Osteoblast (primary cell): ENCODE data around the gene YPEL2. TPM values are rescaled to one million over a fixed set of nuclear protein-coding genes. Genes with fewer than 3 reads are reported as not detected.

Source experiments
- DNase-seq: peaks from one replicate; pipeline ENCODE4 v3.0.0; 2011; ENCODE audit warnings: low spot score, mixed read lengths; ENCODE audit not compliant: insufficient read length; ENCODE audit errors: missing footprints
- H2AFZ ChIP-seq: 2 replicates; pipeline ENCODE4 v1.6.0; 2011; ENCODE audit warnings: mild to moderate bottlenecking, low read length
- H3K27ac ChIP-seq: 2 replicates; pipeline ENCODE4 v1.5.1; 2011; ENCODE audit warnings: mild to moderate bottlenecking, low read depth, low read length, moderate library complexity
- H3K27me3 ChIP-seq: 2 replicates; pipeline ENCODE4 v1.6.0; 2012; ENCODE audit warnings: mild to moderate bottlenecking, control low read depth, inconsistent platforms, low read length, moderate library complexity; ENCODE audit not compliant: insufficient read depth
- H3K36me3 ChIP-seq: 2 replicates; pipeline ENCODE4 v1.5.1; 2011; ENCODE audit warnings: mild to moderate bottlenecking, low read length, control low read depth, moderate library complexity; ENCODE audit not compliant: insufficient read depth
- H3K4me1 ChIP-seq: 2 replicates; pipeline ENCODE4 v1.5.1; 2011; ENCODE audit warnings: mild to moderate bottlenecking, low read length, control low read depth, moderate library complexity; ENCODE audit not compliant: insufficient read depth
- H3K4me2 ChIP-seq: 2 replicates; pipeline ENCODE4 v1.6.0; 2011; ENCODE audit warnings: mild to moderate bottlenecking, low read length; ENCODE audit not compliant: insufficient read depth
- H3K4me3 ChIP-seq: fragments of 200-600 bp; sonication (generic); 3 replicates; pipeline ENCODE4 v1.5.1; 2012; ENCODE audit warnings: mild to moderate bottlenecking, low read length, inconsistent platforms; ENCODE audit not compliant: insufficient read depth
- H3K79me2 ChIP-seq: 2 replicates; pipeline ENCODE4 v1.6.0; 2012; ENCODE audit warnings: mild to moderate bottlenecking, low read length, control low read depth, inconsistent platforms; ENCODE audit not compliant: insufficient read depth
- H3K9me3 ChIP-seq: 2 replicates; pipeline ENCODE4 v1.5.1; 2011; ENCODE audit warnings: low read depth, low read length, control low read depth
- H4K20me1 ChIP-seq: 2 replicates; pipeline ENCODE4 v1.6.0; 2012; ENCODE audit warnings: mild to moderate bottlenecking, low read length, control low read depth; ENCODE audit not compliant: insufficient read depth
- CTCF ChIP-seq: IDR thresholded peaks from 2 replicates; pipeline ENCODE4 v1.5.1; 2011; ENCODE audit warnings: mild to moderate bottlenecking, low read depth, low read length, moderate library complexity; ENCODE audit errors: extremely low read depth
- total RNA-seq: library from RNA; depleted of rRNA; stranded (reverse); fragments of >200 nt; gene quantifications from 2 replicates; pipeline ENCODE4 v1.2.3, GENCODE V29; 2012

Gene YPEL2
- total RNA-seq, 1 donor: 24.2 TPM

- no peaks in the 10 kb centered on the region for H3K36me3 ChIP-seq
- H3K4me1 ChIP-seq: peaks cover 18% of the 10 kb centered on the region
- peaks cover 5% of the 10 kb centered on the region for H3K79me2 ChIP-seq
- no peak overlapping the region for H2AFZ ChIP-seq
- H3K4me2 ChIP-seq: no peak overlapping the region
- H3K27ac ChIP-seq: no peak overlapping the region
- no peaks in the 10 kb centered on the region for H4K20me1 ChIP-seq
- TF ChIP-seq CTCF: no peak
- no peak overlapping the region for H3K4me3 ChIP-seq
- no peaks in the 10 kb centered on the region for H3K9me3 ChIP-seq
- H3K27me3 ChIP-seq: no peaks in the 10 kb centered on the region
- no peak for DNase-seq
Observed at GRCh38 chr17:59380474-59380873, 49.0 kb downstream of the YPEL2 start.

- Histone ChIP-seq H3K9me3 (no peaks in the 10 kb centered on the region), H3K27ac (no peak overlapping the region), H3K4me1 (peaks cover 18% of the 10 kb centered on the region), H3K36me3 (no peaks in the 10 kb centered on the region), H3K4me2 (no peak overlapping the region), H2AFZ (peak overlapping the region; percentile 19), H4K20me1 (no peaks in the 10 kb centered on the region), H3K79me2 (peaks cover 5% of the 10 kb centered on the region), H3K27me3 (no peaks in the 10 kb centered on the region), H3K4me3 (no peak overlapping the region)
- no peak for TF ChIP-seq CTCF
- DNase-seq: no peak
Observed at GRCh38 chr17:59381716-59382570, 50.5 kb downstream of the YPEL2 start.

GRCh38 chr17:59383893-59384292 is 52.4 kb downstream of the YPEL2 start:
- Histone ChIP-seq H4K20me1 (no peaks in the 10 kb centered on the region), H3K36me3 (no peaks in the 10 kb centered on the region), H2AFZ (no peak overlapping the region), H3K4me3 (no peak overlapping the region), H3K27ac (no peak overlapping the region), H3K79me2 (peaks cover 5% of the 10 kb centered on the region), H3K4me1 (peaks cover 2% of the 10 kb centered on the region), H3K4me2 (no peak overlapping the region), H3K27me3 (no peaks in the 10 kb centered on the region), H3K9me3 (no peaks in the 10 kb centered on the region)
- no peak for DNase-seq
- TF ChIP-seq CTCF: no peak

- no peak for TF ChIP-seq CTCF
- peak; percentile 73 for DNase-seq
- no peaks in the 10 kb centered on the region for H4K20me1 ChIP-seq
- H3K27ac ChIP-seq: no peak overlapping the region
- H3K4me2 ChIP-seq: no peak overlapping the region
- no peaks in the 10 kb centered on the region for H3K36me3 ChIP-seq
- H2AFZ ChIP-seq: no peak overlapping the region
- no peaks in the 10 kb centered on the region for H3K27me3 ChIP-seq
- H3K9me3 ChIP-seq: no peaks in the 10 kb centered on the region
- peaks cover 4% of the 10 kb centered on the region for H3K4me1 ChIP-seq
- no peaks in the 10 kb centered on the region for H3K79me2 ChIP-seq
- no peak overlapping the region for H3K4me3 ChIP-seq
Observed at GRCh38 chr17:59387351-59388068, 56.1 kb downstream of the YPEL2 start.
